Measurements from ENCODE around the gene FHIT.

FHIT gene

DNA sequence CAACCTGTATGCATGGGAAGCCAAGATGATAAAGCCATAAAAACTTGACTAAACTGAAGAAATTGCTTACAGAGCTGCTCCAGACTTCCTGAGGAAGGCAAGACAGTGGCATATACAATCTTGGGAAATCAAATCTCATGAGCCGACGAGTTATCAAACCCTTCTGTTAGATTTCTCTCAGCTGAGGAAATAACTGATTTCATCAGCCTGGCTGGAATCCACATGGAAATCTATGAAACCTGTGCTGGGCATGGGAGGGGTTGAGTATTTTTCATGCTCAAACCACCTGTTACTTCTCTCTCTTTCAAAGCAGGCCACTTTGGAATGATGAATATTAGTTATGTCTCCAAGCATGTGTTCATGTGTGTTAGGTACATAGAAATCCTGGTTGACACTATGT is 727.7 kb downstream of the FHIT start:
- no peak overlapping the region for H3K4me3 ChIP-seq (ENCODE audit: low read depth, low read length)
- no peaks in the 10 kb centered on the region for H3K9me3 ChIP-seq (ENCODE audit: control insufficient read depth, insufficient read depth, low read depth, low read length)
- no peaks in the 10 kb centered on the region for H3K36me3 ChIP-seq (ENCODE audit: control insufficient read depth, insufficient read depth, low read length)
- no peaks in the 10 kb centered on the region for H3K27me3 ChIP-seq (ENCODE audit: control insufficient read depth, insufficient read depth, low read length)
- no peak overlapping the region for H3K9ac ChIP-seq (ENCODE audit: low read length)
- no peak overlapping the region for H3K27ac ChIP-seq (ENCODE audit: low read depth, low read length)
- H3K4me1 ChIP-seq (ENCODE audit: control insufficient read depth, insufficient read depth, low read length), result no peaks in the 10 kb centered on the region

DNA sequence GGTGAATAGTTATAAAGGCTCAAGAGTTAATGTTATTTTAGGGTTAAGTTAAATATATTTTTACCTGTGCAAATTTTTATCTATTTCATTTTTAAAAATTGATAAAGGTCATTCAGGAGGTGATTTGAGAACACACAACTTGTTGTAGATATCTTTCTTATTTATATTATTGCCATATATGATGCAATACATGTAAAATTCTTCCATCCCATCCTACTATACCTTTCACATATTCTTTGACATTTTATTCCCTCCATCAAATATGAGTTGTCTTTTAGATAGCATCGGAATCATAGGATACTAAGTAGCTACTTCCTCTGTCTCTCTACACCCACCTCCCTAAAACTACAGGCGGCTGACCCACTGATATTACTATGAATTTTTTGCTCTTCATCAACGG is 734.1 kb downstream of the FHIT start:
- no peaks in the 10 kb centered on the region for H3K27me3 ChIP-seq (ENCODE audit: control insufficient read depth, insufficient read depth, low read length)
- no peak overlapping the region for H3K9ac ChIP-seq (ENCODE audit: low read length)
- no peaks in the 10 kb centered on the region; the same call in 1 of the 2 replicates for H3K4me1 ChIP-seq (ENCODE audit: control insufficient read depth, insufficient read depth, low read length)
- no peak overlapping the region for H3K27ac ChIP-seq (ENCODE audit: low read depth, low read length)
- H3K9me3 ChIP-seq (ENCODE audit: control insufficient read depth, insufficient read depth, low read depth, low read length), result no peaks in the 10 kb centered on the region
- H3K4me3 ChIP-seq (ENCODE audit: low read depth, low read length), result no peak overlapping the region
- no peaks in the 10 kb centered on the region for H3K36me3 ChIP-seq (ENCODE audit: control insufficient read depth, insufficient read depth, low read length)

DNA sequence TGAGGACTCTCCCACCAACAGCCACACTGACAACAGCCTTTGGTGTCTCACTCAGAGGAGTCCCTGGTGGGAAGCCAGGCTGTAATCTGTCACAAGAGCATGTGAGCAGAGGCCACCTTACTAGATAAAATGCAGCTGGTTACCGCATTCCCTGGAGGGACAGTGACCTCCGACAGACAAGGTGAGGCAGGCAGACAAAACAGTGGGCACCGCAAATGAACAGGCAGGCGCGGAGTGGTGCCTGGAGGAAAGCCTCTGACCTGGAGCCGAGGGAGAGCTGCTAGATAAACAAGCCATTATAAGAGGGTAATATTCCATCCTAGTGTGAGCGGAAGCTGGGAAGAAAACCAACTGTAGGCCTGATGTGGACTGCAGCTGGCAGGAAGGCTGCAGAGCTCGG is 736.4 kb downstream of the FHIT start:
- Histone ChIP-seq H3K9me3 (ENCODE audit: control insufficient read depth, insufficient read depth, low read depth, low read length) (no peaks in the 10 kb centered on the region), H3K4me1 (ENCODE audit: control insufficient read depth, insufficient read depth, low read length) (no peaks in the 10 kb centered on the region; the same call in 1 of the 2 replicates), H3K27me3 (ENCODE audit: control insufficient read depth, insufficient read depth, low read length) (no peaks in the 10 kb centered on the region), H3K27ac (ENCODE audit: low read depth, low read length) (no peak overlapping the region), H3K4me3 (ENCODE audit: low read depth, low read length) (no peak overlapping the region), H3K36me3 (ENCODE audit: control insufficient read depth, insufficient read depth, low read length) (no peaks in the 10 kb centered on the region), H3K9ac (ENCODE audit: low read length) (no peak overlapping the region)

DNA sequence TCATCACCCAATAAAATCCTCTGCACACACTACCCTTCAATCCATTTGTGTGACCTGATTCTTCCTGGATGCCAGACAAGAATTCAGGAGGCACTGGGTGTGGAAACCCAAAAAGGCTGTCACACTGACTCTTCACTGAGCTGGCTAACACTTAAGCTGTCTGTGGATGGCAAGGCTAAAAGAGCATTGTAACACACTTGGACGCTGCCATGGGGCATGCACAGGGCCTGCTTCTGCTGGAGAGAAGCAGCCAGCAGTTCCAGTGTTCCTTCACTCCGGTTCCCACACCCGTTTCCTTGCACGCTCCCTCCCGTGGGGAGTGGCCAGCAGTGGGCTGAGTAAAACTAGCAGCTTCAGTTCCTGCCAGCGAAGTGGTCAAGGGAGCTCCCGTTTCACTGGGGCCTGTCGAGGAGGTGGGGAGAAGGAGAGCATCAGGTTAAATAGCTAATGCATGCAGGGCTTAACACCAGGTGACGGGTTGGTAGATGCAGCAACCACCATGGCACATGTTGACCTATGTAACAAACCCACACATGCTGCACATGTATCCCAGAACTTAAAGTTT is 737.1 kb downstream of the FHIT start:
- Histone ChIP-seq H3K9me3 (ENCODE audit: control insufficient read depth, insufficient read depth, low read depth, low read length) (no peaks in the 10 kb centered on the region), H3K9ac (ENCODE audit: low read length) (no peak overlapping the region), H3K4me1 (ENCODE audit: control insufficient read depth, insufficient read depth, low read length) (no peaks in the 10 kb centered on the region; the same call in 1 of the 2 replicates), H3K4me3 (ENCODE audit: low read depth, low read length) (no peak overlapping the region), H3K27ac (ENCODE audit: low read depth, low read length) (no peak overlapping the region), H3K27me3 (ENCODE audit: control insufficient read depth, insufficient read depth, low read length) (no peaks in the 10 kb centered on the region), H3K36me3 (ENCODE audit: control insufficient read depth, insufficient read depth, low read length) (no peaks in the 10 kb centered on the region)

DNA sequence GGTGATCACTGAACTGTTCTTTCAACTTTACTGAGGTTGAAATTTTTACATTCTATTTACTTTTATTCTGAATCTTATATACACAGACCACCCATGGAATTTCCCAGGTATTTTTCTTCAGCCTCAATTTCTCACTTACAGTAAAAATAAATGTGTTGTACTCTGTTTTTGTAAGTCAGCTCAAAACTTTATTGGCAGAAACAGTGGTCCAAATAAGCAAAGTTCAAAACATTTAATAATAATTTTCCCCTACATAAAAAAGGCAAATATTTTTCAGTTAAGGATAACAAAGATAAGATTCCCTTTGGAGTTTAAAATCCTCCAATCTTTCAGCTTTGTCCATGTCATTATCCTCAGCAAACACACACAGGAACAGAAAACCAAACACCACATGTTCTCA is 738.0 kb downstream of the FHIT start:
- H3K9me3 ChIP-seq (ENCODE audit: control insufficient read depth, insufficient read depth, low read depth, low read length), result no peaks in the 10 kb centered on the region
- H3K9ac ChIP-seq (ENCODE audit: low read length), result no peak overlapping the region
- no peaks in the 10 kb centered on the region; the same call in 1 of the 2 replicates for H3K4me1 ChIP-seq (ENCODE audit: control insufficient read depth, insufficient read depth, low read length)
- H3K27me3 ChIP-seq (ENCODE audit: control insufficient read depth, insufficient read depth, low read length), result no peaks in the 10 kb centered on the region
- no peak overlapping the region for H3K4me3 ChIP-seq (ENCODE audit: low read depth, low read length)
- no peaks in the 10 kb centered on the region for H3K36me3 ChIP-seq (ENCODE audit: control insufficient read depth, insufficient read depth, low read length)
- no peak overlapping the region for H3K27ac ChIP-seq (ENCODE audit: low read depth, low read length)

DNA sequence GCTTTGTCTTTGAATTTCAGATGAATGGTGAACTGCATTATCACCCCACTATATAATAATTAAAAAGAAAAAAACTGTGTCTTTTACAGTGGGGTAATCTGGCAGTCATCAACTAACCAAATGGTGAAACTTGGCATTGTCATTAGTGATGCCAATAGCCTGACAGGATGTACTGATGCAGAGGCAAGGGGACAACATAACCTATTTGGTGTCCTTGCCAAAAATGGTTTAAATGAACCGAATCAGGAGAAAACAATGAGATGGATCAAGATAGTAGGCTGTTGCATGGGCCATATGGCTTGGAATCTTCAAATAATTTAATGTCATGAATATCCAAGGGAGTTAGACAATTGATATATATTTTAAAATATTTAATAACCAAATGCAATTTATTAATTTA is 738.7 kb downstream of the FHIT start:
- Histone ChIP-seq H3K9me3 (ENCODE audit: control insufficient read depth, insufficient read depth, low read depth, low read length) (no peaks in the 10 kb centered on the region), H3K27me3 (ENCODE audit: control insufficient read depth, insufficient read depth, low read length) (no peaks in the 10 kb centered on the region), H3K4me3 (ENCODE audit: low read depth, low read length) (no peak overlapping the region), H3K27ac (ENCODE audit: low read depth, low read length) (no peak overlapping the region), H3K9ac (ENCODE audit: low read length) (no peak overlapping the region), H3K4me1 (ENCODE audit: control insufficient read depth, insufficient read depth, low read length) (no peaks in the 10 kb centered on the region; the same call in 1 of the 2 replicates), H3K36me3 (ENCODE audit: control insufficient read depth, insufficient read depth, low read length) (no peaks in the 10 kb centered on the region)

DNA sequence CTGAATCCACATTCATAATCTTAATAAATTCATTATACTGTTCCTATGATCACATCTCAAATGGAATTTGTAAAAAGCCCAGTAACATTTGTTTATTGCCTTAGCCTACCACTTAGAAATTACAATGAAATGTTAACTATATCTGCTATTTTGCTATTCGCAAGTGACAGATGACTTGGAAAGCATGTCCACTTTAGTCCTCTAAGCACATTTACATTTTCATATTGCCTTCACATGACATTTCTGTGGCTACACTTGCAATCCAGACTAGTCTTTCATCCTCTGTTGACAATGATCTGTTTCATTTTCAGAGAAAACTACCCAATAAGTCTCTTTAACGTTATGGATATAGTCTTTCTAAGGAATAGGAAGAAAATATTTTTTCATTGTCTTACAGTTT is 741.8 kb downstream of the FHIT start:
- H3K4me3 ChIP-seq (ENCODE audit: low read depth, low read length), result no peak overlapping the region
- H3K27ac ChIP-seq (ENCODE audit: low read depth, low read length), result no peak overlapping the region
- H3K9ac ChIP-seq (ENCODE audit: low read length), result no peak overlapping the region
- H3K36me3 ChIP-seq (ENCODE audit: control insufficient read depth, insufficient read depth, low read length), result no peaks in the 10 kb centered on the region
- H3K4me1 ChIP-seq (ENCODE audit: control insufficient read depth, insufficient read depth, low read length), result no peaks in the 10 kb centered on the region
- no peaks in the 10 kb centered on the region for H3K9me3 ChIP-seq (ENCODE audit: control insufficient read depth, insufficient read depth, low read depth, low read length)
- no peaks in the 10 kb centered on the region for H3K27me3 ChIP-seq (ENCODE audit: control insufficient read depth, insufficient read depth, low read length)

DNA sequence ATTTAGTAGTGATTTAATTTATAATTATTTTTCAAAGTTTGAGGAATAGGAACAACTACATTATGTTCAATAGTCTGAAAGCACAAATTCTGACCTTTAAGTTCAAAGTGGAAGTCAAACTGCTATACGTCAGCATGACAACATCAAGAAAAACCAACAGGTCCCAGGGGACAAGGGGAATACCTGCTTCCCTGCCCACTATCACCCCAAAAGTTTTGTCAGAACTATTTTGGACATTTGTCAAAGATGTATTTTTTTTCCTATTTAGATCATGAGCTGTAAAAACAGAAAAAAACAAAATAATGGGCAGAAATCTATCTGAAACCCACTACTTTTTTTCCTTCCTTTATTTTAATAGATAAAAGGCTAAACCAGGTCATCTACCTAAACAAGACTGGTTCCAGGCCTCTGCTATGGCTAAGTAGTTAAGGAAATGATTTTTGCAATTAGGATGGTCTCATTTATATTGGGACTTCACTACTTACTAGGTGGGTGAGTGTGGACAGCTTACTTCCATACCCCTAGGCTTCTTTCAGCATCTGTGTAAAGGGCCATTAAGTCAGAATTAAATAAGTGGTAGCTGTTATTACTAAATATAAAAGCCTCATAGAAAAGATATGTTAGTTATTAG is 746.3 kb downstream of the FHIT start:
- H3K36me3 ChIP-seq (ENCODE audit: control insufficient read depth, insufficient read depth, low read length), result no peaks in the 10 kb centered on the region
- H3K27me3 ChIP-seq (ENCODE audit: control insufficient read depth, insufficient read depth, low read length), result no peaks in the 10 kb centered on the region
- no peak overlapping the region for H3K27ac ChIP-seq (ENCODE audit: low read depth, low read length)
- H3K9me3 ChIP-seq (ENCODE audit: control insufficient read depth, insufficient read depth, low read depth, low read length), result no peaks in the 10 kb centered on the region
- no peak overlapping the region for H3K4me3 ChIP-seq (ENCODE audit: low read depth, low read length)
- no peaks in the 10 kb centered on the region for H3K4me1 ChIP-seq (ENCODE audit: control insufficient read depth, insufficient read depth, low read length)
- H3K9ac ChIP-seq (ENCODE audit: low read length), result no peak overlapping the region

DNA sequence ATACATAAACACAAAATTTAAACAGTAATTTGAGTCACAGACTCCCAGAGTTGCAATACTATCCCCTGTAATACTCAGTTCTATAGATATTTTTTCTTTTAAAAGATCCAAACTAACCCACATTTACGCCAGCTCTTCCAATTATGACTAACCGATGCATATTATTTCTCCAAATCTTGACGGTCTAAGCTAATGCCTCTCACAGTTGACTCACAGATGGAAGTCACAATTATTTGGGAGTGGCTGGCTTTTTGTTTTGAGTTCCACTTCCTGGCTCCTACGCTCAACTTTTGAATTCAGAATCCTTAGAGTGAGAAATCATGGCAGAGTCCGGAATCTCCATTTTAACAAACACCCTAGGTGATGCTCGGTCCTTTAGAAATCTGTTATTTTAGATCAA is 749.9 kb downstream of the FHIT start:
- H3K9ac ChIP-seq (ENCODE audit: low read length), result no peak overlapping the region
- H3K27me3 ChIP-seq (ENCODE audit: control insufficient read depth, insufficient read depth, low read length), result no peaks in the 10 kb centered on the region
- H3K9me3 ChIP-seq (ENCODE audit: control insufficient read depth, insufficient read depth, low read depth, low read length), result no peaks in the 10 kb centered on the region
- H3K4me3 ChIP-seq (ENCODE audit: low read depth, low read length), result no peak overlapping the region
- H3K4me1 ChIP-seq (ENCODE audit: control insufficient read depth, insufficient read depth, low read length), result no peaks in the 10 kb centered on the region
- H3K27ac ChIP-seq (ENCODE audit: low read depth, low read length), result no peak overlapping the region
- no peaks in the 10 kb centered on the region for H3K36me3 ChIP-seq (ENCODE audit: control insufficient read depth, insufficient read depth, low read length)

DNA sequence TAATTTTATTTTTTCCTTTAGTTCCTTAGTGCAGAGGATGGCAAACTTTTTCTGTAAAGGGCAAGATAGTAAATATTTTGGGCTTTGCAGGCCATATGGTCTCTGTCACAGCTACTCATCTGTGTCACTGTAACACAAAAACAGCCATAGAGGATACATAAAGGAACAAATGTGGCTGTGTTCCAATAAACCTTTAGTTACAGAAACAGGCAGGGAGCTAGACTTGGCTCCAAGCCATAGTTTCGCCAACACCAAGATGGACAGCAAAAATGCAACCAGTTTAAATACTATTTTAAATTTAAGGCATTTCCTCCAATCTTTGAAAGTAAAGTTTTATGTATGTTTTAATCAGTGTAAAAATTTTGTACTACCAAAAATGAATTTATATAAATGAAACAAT is 753.4 kb downstream of the FHIT start:
- H3K9ac ChIP-seq (ENCODE audit: low read length), result no peak overlapping the region
- no peaks in the 10 kb centered on the region for H3K9me3 ChIP-seq (ENCODE audit: control insufficient read depth, insufficient read depth, low read depth, low read length)
- no peaks in the 10 kb centered on the region for H3K36me3 ChIP-seq (ENCODE audit: control insufficient read depth, insufficient read depth, low read length)
- no peak overlapping the region for H3K4me3 ChIP-seq (ENCODE audit: low read depth, low read length)
- H3K4me1 ChIP-seq (ENCODE audit: control insufficient read depth, insufficient read depth, low read length), result no peaks in the 10 kb centered on the region
- no peaks in the 10 kb centered on the region for H3K27me3 ChIP-seq (ENCODE audit: control insufficient read depth, insufficient read depth, low read length)
- H3K27ac ChIP-seq (ENCODE audit: low read depth, low read length), result no peak overlapping the region

DNA sequence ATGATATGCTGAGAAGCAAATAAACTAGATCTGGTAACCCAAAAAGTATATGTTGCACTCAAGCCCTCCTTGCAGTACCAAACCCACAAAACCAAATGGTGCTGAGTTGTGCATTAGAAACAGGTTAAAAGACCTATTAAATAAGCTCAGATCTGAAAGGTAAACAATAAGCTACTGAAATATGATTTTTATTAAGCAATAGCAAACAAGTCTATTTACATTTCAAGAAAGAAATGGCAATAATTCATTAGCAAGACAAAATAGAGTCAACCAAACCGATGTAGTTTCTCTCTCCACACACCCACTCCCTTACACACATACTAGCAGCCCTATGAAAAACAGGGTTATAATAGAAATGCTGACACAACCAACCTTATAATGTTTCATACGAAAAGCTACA is 760.3 kb downstream of the FHIT start:
- H3K27me3 ChIP-seq (ENCODE audit: control insufficient read depth, insufficient read depth, low read length), result no peaks in the 10 kb centered on the region
- no peak overlapping the region for H3K27ac ChIP-seq (ENCODE audit: low read depth, low read length)
- H3K36me3 ChIP-seq (ENCODE audit: control insufficient read depth, insufficient read depth, low read length), result no peaks in the 10 kb centered on the region
- H3K4me3 ChIP-seq (ENCODE audit: low read depth, low read length), result no peak overlapping the region
- no peaks in the 10 kb centered on the region for H3K9me3 ChIP-seq (ENCODE audit: control insufficient read depth, insufficient read depth, low read depth, low read length)
- no peaks in the 10 kb centered on the region for H3K4me1 ChIP-seq (ENCODE audit: control insufficient read depth, insufficient read depth, low read length)
- no peak overlapping the region for H3K9ac ChIP-seq (ENCODE audit: low read length)
